GM21447 (cell line): ENCODE data around the gene CCR6.
"Not testable (repeated sequence)": the region's sequence is repeated elsewhere in the genome, so short reads cannot be mapped to it uniquely, and the experiment has no call there.

ENCODE experiments used
- ATAC-seq: cut with Tn5 transposase; IDR thresholded peaks from one replicate; pipeline ENCODE4 v1.9.1; 2021; ENCODE audit not compliant: unreplicated experiment

CCR6 gene

GRCh38 chr6:167165858-167166471, 43.1 kb downstream of the CCR6 start:
- no peak for ATAC-seq

- not testable (repeated sequence) for ATAC-seq
These were observed 44.8 kb downstream of the CCR6 start for GRCh38 chr6:167167699-167168098.

- ATAC-seq: not testable (repeated sequence)
These were observed 45.4 kb downstream of the CCR6 start for GRCh38 chr6:167168296-167168695.

- not testable (repeated sequence) for ATAC-seq
These were observed 47.0 kb downstream of the CCR6 start for GRCh38 chr6:167169867-167170266.

- not testable (repeated sequence) for ATAC-seq
These were observed 48.4 kb downstream of the CCR6 start for GRCh38 chr6:167171300-167171699.

GRCh38 chr6:167172011-167172410, 49.1 kb downstream of the CCR6 start:
- ATAC-seq: not testable (repeated sequence)

- not testable (repeated sequence) for ATAC-seq
These were observed 54.4 kb downstream of the CCR6 start for GRCh38 chr6:167177271-167177670.

- not testable (repeated sequence) for ATAC-seq
These were observed 56.2 kb downstream of the CCR6 start for GRCh38 chr6:167178896-167179655.

- not testable (repeated sequence) for ATAC-seq
These were observed 57.2 kb downstream of the CCR6 start for GRCh38 chr6:167180086-167180485.

GRCh38 chr6:167181351-167181750, 58.5 kb downstream of the CCR6 start:
- ATAC-seq: not testable (repeated sequence)

GRCh38 chr6:167182913-167183314, 60.0 kb downstream of the CCR6 start:
- ATAC-seq: peak; percentile 67

- ATAC-seq: not testable (repeated sequence)
These were observed 62.2 kb downstream of the CCR6 start for GRCh38 chr6:167185101-167185500.

GRCh38 chr6:167187275-167187674, 64.4 kb downstream of the CCR6 start:
- not testable (repeated sequence) for ATAC-seq
